Measurements from ENCODE around the gene ADH1A.
"Not testable (repeated sequence)": the region's sequence is repeated elsewhere in the genome, so short reads cannot be mapped to it uniquely, and the experiment has no call there.

Gene ADH1A

DNA sequence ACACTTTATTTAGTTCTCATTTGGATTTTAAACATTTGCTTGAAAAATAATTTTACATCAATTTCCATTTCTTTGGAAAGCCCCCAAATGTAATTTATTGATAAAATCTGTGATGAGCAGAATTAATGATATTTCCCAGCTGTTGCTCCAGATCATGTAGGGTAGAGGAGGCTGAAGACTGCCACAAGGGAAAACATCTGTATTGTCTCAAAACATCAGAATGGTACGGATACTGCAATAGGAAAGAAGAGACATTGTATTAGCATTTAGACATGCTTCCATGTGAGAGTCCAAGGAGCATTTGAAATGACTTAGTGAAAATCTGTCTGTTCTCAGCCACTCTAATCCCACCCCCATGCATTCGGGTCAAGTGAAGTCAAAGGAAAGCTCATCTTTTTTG is 14.4 kb downstream of the ADH1A start:
- no peak for DNase-seq

DNA sequence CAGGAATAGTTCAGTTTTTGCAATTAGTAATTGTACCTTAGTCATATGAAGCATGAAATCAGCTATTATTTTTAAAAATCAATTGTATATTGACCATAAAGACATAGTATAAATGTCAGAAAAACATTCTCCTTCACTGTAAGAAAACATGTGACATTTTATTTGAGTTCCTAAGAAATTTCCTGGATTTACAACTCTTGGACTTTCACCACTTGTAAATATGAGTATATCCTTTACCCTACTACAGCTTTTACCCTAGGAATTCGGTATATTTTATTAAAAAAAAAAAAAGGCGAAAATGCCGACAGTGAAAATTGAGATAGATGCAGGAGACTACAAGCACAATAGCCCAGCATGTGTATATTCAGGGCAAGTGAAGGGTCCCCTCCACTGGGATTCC is 14.9 kb downstream of the ADH1A start:
- no peak for DNase-seq

DNA sequence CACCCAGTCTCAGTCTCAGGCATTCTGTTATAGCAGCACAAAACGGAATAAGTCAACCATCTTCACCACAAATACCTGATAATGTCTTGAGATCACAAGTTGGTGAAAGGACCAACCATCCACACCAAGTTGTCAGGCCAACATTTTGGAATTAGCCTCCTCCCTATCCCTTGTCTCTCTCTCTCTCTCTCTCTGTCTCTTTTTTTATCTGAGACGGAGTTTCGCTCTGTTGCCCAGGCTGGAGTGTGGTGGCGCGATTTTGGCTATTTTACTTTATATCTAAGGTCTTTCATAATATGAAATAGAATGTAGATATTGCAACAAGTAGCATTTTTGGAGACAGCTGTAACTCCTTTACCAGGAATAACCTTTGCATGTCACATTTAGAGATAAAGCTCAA is 15.7 kb downstream of the ADH1A start:
- DNase-seq = no peak

DNA sequence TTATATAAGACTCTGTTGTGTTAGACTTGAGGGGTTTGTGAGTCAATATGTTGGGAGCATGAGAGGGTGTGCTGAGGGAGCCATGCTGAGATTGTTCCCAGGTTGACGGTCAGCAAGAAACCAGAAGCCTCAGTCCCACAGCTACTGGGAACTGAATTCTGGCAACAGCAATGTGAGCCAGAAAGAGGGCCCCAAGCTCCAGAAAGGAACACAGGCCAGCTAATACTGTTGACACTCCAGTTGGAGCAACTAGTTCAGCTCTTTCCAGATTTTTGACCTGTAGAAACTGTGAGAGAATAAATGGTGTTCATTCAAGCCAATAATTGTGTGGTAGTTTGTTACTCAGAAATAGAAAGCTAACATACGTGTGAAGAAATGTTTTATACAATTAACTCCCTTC is 17.1 kb downstream of the ADH1A start:
- DNase-seq = no peak

DNA sequence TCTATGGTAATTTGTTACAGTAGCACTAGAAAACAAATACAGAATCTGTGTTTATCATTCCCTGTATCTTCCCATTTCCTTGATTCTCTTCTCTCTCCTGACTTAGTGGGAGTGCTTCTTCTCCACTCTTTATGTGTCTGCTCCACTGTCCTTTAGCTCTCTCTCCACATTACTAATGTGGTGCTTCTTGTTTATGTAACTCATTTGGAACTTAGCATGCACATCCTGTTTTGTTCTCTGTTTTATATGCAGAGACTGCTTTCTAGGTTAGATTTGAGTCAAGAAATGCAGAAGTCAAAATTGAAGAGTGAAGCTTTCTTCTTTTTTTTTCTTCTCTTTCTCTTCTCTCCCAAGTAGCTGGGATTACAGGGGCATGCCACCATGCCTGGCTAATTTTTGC is 25.9 kb downstream of the ADH1A start:
- DNase-seq = no peak

DNA sequence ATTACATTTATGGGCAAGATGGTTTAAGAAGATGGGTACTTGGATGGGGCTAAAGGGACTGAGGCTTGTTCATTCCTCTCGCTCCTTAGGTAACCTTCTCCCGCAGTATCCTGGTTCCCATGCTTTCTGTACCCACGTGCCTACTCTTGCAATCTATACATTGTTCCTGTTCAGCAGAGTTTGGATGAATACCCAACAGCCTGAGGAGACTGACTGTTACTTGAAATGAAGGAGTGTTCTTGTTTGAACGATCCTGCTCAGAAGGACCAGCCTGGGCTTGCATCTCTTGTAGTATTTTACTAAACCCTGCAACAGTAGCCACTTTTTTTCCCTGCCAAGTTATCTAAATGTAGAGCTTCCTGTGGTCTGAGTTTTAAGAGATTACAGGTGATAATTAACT is 38.0 kb downstream of the ADH1A start:
- DNase-seq = no peak

DNA sequence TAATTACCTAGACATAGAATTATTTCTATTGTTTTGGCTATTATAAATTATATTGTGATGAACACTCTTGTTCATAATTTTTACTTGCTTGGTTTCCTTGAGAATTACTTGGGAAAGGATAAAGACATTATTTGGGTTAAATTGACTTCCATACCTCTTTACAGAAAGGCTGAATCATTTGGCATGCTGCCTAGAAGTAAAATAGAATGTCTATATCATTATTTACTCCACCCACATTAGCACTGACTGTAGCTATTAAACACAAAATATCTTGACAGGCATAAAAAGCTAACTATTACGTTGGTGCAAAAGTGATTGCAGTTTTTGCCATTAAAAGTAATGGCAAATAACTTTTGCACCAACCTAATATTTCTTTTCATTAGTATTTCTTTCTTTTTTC is 42.1 kb downstream of the ADH1A start:
- DNase-seq = no peak

DNA sequence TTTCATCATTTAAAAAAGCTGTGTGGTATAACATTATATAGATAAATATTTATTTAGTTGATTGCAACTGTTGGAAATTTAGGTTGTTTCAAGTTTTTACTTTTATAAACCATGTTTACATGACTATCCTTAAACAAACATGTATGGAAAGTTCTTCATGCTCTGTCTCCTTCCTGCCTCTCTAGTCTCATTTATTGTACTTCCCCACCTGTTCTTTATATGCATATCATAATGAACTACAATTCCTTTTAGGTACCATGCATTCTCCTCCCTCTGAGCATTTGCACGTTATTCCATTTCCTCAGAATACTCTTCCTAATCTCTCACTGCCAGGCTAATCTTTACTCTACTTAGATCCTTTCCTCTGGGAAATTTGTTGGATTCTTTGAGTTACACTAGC is 54.8 kb downstream of the ADH1A start:
- no peak for DNase-seq

DNA sequence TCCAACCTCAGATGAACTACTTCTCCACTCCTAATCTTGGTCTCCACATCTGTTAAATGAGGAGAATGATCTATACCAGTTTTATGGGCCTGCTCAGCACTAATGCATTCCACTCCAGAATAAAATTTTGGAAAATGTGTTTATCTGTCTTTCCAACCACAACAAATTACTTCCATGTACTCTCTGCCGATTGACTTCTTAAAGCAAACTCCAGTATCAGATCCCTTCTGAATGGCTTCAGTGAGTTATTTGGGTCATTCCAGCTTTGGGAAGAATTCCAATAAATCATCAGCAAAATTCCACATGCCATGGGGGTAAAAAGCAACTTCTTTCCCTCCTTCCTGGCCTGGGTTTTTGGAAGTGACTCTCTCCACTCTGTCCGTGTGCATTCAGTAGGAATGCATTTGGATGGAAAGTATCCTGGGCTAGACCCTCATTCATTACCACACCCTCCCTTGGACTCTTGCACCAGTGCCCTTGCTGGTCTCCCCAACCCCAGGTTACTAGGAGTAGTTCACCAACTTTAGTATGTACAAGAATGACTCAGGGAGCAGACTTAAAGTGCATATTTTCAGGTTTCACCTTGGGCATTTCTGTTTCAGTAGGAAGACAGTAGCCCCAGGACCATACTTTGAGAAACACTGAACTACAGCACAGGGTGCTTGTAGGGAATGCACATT is 56.3 kb downstream of the ADH1A start:
- DNase-seq = no peak

DNA sequence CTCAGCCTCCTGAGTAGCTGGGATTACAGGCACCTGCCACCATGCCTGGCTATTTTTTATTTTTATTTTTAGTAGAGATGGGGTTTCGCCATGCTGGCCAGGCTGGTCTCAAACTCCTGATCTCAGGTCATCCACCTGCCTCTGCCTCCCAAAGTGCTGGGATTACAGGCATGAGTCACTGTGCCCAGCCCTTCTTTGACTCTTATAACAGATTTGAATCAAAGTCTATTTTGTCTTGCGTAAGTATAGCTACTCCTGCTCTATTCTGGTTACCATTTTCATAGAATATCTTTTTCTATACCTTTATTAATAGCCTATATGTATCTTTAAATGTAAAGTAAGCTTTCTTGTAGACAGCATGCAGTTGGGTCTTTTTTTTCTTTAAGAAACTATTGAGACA is 57.4 kb downstream of the ADH1A start:
- DNase-seq = not testable (repeated sequence)

DNA sequence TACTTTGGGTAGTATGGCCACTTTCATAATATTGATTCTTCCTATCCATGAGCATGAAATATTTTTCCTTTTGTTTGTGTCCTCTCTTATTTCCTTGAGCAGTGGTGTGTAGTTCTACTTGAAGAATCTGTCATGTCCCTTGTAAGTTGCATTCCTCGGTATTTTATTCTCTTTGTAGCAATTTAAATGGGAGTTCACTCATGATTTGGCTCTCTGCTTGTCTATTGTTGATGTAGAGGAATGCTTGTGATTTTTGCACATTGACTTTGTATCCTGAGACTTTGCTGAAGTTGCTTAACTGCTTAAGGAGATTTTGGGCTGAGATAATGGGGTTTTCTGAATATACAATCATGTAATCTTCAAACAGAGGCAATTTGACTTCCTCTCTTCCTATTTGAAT is 62.1 kb downstream of the ADH1A start:
- not testable (repeated sequence) for DNase-seq

DNA sequence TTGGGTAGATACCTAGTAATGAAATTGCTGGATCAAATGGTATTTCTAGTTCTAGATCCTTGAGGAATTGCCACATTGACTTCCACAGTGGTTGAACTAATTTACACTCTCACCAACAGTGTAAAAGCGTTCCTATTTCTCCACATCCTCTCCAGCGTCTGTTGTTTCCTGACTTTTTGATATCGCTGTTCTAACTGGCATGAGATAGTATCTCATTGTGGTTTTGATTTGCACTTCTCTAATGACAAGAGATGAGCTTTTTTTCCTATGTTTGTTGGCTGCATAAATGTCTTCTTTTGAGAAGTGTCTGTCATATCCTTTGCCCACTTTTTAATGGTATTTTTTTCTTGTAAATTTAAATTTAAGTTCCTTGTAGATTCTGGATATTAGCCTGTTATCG is 63.1 kb downstream of the ADH1A start:
- not testable (repeated sequence) for DNase-seq
